ENCODE results near the gene TTLL5. TPM values are rescaled to one million over a fixed set of nuclear protein-coding genes. Genes with fewer than 3 reads are reported as not detected.

The TTLL5 gene
- total RNA-seq, 1 experiment from 2014 or later, result 16.1 TPM

GRCh38 chr14:75866970-75867369, 205.9 kb downstream of the TTLL5 start:
- DNase-seq (ENCODE audit: low spot score), result no peak

DNA sequence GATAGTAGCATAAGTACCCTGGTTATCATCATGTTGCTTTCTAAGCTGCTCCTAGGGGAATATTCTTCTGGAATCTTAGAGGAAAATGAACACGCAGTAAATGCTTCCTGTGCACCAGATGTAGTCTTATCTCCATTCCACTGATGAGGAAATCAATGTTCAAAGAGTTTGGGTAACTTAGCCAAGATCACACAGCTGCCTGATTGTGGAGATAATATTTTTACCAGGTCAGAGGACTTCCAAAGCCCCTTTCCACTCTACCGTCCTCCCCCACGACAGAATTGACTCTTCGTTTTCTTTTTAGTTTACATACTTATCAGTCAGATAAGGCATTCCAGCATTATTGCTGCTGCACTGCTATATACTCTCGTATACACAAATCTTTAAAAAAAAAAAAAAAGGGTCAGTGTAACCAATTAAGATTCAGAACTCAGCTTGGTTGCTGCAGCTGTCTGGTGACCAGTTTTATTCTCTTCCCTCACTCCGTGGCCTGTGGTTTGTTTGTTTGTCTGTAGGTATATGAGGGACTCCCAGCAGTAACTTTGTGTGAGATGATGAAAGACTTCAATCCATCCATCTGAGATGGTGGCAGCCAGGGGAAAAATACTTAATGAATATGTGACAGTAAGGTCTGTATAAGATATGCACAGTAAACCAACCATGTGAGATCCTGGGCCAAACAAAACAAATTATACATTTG, 210.3 kb downstream of the TTLL5 start:
- peak; percentile 69 for DNase-seq (ENCODE audit: low spot score)

DNA sequence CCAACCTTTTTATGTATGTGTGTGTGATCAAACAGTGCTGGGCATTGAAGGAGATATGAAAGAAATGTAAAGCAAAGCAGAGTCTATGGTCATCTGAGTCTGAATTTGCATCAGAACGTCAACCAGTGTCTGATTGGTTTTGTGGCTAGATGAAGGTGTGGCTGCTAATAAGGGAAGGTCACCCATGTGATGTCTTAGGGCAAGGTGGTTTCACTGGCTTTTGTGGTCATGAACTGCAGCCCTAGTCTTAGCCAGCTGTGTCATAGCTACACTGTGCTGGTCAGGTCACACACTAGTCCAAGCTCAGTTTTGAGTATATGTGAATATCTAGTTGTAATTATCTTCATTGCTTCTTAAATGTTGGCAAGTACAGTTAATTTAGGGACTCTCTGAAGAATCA, 214.9 kb downstream of the TTLL5 start:
- DNase-seq (ENCODE audit: low spot score), result no peak

- no peak for DNase-seq (ENCODE audit: low spot score)
Observed at GRCh38 chr14:75876530-75876929, 215.5 kb downstream of the TTLL5 start.

DNA sequence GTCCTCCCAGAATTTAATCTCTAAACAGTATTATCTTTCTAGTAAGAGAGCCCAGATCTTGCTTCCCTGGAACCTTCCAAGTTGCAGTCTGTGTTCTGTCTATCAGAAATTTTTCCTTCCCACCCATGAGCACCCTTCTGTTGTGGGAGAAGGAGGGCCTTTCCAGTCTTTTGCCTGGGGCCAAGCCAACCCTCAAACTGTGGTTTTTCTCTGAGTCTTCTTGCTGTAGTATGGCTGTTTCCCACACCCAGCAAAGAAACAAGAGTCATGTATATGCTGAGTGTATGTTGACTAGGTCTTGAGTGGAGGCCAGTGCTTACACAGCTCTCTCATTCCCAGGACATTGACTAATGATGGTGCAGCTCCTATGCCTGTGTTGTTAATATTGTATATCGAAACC, 216.2 kb downstream of the TTLL5 start:
- DNase-seq (ENCODE audit: low spot score), result peak; percentile 41

- no peak for DNase-seq (ENCODE audit: low spot score)
Observed at GRCh38 chr14:75877884-75878283, 216.8 kb downstream of the TTLL5 start.

- no peak for DNase-seq (ENCODE audit: low spot score)
Observed at GRCh38 chr14:75879031-75879430, 218.0 kb downstream of the TTLL5 start.

GRCh38 chr14:75880512-75880911, 219.5 kb downstream of the TTLL5 start:
- DNase-seq (ENCODE audit: low spot score), result no peak

DNA sequence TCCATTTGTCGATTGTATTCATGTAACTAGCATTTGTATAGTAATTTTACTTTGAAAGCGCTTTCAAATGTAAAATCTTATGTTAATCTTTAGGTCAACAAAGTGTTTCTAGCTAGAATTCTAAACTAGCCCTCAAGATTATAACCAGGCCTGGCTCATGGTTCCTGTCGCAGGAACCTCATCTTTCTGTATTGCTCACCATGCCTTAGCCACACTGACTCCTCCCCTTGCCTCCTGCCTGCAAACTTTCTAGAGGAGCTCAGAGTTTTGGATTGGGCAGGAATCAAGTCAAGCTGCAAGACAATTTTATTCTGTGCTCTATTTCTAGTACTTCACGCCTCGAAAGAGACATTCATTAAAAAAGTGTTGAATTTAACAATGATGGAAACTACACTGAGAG, 220.9 kb downstream of the TTLL5 start:
- DNase-seq (ENCODE audit: low spot score), result no peak

GRCh38 chr14:75884198-75884611, 223.2 kb downstream of the TTLL5 start:
- no peak for DNase-seq (ENCODE audit: low spot score)

GRCh38 chr14:75885829-75886228, 224.8 kb downstream of the TTLL5 start:
- no peak for DNase-seq (ENCODE audit: low spot score)

GRCh38 chr14:75886636-75887348, 225.7 kb downstream of the TTLL5 start:
- DNase-seq (ENCODE audit: low spot score), result no peak

GRCh38 chr14:75888945-75889344, 227.9 kb downstream of the TTLL5 start:
- DNase-seq (ENCODE audit: low spot score), result no peak

DNA sequence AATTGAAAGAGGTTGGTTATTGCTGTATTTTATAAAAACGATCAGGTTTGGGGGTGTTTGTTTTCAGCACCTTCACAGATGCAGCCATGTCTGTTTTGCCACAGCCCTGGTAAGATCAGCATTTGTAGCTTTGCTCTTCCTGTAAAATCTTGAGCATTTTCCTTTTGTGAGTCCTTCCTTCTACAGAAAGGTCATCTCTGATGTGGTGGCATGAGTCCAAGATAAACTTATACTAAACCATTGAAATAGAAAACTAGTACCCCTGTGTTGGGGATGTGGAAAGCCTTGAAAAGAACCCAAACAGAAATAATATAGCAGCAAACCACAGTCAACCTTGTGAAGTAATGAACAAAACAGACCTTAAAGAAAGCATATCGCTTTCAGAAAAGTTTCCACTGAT, 235.3 kb downstream of the TTLL5 start:
- DNase-seq (ENCODE audit: low spot score), result no peak

DNA sequence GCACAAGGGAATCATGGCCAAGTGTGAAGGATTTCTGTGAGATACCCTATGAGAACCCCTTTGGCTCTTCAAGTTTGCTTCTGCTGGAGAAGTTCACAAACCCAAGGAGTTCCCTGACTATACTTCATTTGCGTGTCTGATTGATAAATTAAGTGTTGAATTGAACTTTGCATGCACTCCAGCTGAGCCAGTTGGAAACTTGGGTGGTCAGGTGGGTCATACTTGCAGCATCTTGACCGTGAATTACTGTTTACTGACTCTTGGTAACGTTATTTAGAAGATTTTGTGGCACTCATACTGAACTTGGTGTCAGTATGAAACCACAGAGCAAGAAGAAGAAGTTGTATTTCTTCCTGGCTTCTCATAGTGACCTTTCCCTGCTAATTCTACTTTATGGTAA, 243.3 kb downstream of the TTLL5 start:
- no peak for DNase-seq (ENCODE audit: low spot score)

GRCh38 chr14:75905147-75905904, 244.3 kb downstream of the TTLL5 start:
- DNase-seq (ENCODE audit: low spot score), result no peak

DNA sequence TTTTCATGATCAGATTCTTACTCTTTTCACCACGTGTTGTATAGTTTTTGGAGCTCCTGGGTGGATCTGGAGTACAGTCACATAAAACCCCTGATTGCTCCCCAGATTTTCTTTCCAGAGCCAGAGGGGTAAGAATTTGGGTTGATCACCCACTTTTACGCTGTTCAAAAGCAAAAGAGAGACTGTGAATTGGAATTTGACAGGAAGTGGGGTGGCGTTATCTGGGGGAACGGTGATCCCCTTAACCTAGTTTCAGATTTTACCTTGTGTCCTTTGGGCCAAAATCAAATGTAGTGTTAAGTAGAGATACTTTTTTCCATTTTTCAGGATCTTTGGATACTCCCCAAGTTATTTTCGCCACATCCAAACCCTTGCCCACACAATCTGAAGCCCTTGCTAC, 245.2 kb downstream of the TTLL5 start:
- no peak for DNase-seq (ENCODE audit: low spot score)

GRCh38 chr14:75906680-75907280, 245.7 kb downstream of the TTLL5 start:
- DNase-seq (ENCODE audit: low spot score), result peak; percentile 24

DNA sequence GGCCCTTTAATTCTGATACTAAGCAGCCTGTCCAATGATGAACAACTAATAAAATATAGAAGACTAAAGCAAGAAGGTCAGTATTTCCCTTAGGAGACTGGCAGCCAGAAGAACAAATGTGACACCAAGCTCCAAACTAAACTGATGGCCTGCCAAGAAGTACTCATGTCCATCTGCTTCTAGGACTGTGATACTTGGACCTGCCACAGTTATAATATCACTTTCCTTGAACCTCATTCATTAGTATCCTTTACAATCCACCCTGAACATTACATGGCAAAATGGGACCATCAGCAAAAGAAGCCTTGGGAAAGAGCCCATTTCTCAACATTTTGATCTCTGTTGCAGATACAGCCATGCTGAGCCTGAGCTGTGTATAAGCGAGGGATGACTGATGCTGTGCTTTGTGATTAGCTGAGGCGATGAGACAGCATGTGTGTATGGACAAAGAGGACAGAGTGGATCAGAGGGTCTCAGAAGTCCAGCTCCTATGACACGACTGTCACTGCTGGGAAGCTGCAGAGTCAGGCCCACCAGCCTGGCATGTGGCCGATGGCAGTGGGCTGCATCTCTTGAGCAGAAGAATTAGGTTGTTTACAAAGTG, 246.8 kb downstream of the TTLL5 start:
- DNase-seq (ENCODE audit: low spot score), result no peak

DNA sequence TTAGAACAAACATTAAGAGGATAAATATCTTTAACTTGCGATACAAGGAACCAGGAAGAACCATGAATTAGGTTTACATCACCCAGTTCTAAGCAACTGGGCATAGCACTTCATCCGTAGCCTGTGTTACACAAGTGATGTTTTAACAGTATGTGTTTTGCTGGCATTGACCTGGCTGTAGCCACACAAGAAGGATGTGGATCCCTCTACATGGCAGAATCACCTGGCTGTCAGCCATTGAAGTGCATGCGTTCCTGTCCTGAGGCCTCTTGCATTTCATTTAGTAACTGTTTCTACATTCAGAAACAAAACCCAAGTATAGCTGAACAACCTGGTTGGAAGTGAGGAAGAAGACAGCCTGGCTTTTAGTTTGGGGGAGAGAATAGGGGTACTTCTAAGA, 248.6 kb downstream of the TTLL5 start:
- DNase-seq (ENCODE audit: low spot score), result no peak

- DNase-seq (ENCODE audit: low spot score), result no peak
Observed at GRCh38 chr14:75910048-75910447, 249.0 kb downstream of the TTLL5 start.

DNA sequence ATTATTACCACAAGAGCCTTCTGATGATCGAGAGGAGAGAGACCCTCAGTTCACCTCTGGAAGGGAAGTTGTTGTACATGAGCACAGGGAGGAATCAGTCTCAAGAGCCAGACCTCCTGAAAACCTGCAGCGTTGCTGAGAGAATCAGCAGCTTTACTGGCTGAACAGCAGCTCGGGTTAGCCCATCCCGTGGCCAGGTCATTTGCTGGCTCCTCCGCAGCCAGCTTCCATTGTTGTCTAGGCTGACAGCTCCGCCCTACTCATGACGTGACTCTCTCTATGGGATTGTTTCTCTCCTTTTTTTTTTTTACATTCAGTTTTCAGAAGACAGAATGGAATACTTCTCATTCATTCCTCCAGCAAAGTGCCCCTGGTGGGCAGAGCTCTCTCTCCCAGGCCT, 250.8 kb downstream of the TTLL5 start:
- DNase-seq (ENCODE audit: low spot score), result no peak

Data from H4 (cell line).